GM19351 (cell line): ENCODE data around the gene COMT.
"Not testable (repeated sequence)": the region's sequence is repeated elsewhere in the genome, so short reads cannot be mapped to it uniquely, and the experiment has no call there.

Experiments used
- ATAC-seq: cut with Tn5 transposase; IDR thresholded peaks from one replicate; pipeline ENCODE4 v1.9.1; 2021; ENCODE audit warnings: mild to moderate bottlenecking, moderate library complexity; ENCODE audit not compliant: unreplicated experiment

The COMT gene

DNA sequence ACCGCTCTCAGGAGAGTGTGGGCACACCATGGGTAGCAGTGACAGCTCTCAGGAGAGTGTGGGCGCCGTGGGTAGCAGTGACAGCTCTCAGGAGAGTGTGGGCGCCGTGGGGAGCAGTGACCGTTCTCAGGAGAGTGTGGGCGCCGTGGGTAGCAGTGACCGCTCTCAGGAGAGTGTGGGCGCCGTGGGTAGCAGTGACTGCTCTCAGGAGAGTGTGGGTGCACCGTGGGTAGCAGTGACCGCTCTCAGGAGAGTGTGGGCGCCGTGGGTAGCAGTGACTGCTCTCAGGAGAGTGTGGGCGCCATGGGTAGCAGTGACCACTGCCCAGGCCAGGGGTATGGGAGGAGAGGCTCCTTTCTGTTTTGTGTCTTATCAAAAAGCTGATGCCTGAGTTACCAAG, 33.7 kb upstream of the COMT start:
- ATAC-seq, result not testable (repeated sequence)

DNA sequence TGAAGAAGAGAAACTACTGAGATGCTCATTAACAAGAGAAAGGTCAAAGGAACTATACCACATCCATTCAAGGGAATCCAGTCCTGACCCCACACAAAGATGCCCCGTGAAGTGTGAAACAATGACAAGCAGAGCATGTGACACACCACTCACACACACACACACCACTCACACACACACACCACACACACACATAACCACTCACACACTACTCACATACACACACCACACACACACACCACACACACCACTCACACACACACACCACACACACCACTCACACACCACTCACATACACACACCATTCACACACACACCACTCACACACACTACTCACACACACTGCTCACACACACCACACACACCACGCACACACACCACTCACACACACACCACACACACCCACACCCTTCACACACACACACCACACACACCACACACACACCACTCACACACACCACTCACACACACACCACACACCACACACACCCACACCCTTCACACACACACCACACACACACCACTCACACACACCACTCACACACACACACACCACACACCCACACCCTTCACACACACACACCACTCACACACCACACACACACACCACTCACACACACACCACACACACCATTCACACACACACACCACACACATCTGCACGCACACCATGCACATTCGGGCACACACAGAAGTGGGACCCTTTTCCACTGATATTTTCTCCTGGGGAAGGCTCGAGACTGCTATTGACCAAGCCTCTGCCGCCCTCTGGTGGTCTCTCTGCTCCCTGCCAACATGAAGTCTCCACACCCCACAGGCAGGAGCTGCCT, 32.0 kb upstream of the COMT start:
- ATAC-seq, result no peak

DNA sequence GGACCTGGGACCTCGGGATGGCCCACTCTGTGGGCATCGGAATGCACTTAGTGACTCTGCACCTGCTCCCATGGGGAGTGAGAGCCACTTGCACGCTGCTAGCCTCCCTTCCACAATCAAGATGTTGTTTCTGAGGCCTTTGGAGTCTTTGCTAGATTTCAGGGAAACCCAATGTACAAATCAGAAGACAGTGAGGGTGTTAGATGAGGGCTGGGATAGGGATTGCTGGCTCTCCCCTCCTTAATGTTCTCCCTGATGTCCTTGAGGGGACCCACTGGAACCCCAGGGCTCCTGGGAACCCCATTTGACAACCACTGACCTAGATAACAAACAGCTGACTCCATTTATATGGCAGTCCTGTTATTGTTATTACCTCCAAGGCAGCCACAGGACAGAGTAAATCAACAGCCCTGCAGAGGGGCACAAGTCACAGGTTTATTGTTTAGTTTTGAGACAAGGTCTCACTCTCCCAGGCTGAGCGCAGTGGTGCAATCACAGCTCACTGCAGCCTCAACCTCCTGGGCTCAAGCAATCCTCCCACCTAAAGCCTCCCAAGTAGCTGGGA, 31.3 kb upstream of the COMT start:
- no peak for ATAC-seq

DNA sequence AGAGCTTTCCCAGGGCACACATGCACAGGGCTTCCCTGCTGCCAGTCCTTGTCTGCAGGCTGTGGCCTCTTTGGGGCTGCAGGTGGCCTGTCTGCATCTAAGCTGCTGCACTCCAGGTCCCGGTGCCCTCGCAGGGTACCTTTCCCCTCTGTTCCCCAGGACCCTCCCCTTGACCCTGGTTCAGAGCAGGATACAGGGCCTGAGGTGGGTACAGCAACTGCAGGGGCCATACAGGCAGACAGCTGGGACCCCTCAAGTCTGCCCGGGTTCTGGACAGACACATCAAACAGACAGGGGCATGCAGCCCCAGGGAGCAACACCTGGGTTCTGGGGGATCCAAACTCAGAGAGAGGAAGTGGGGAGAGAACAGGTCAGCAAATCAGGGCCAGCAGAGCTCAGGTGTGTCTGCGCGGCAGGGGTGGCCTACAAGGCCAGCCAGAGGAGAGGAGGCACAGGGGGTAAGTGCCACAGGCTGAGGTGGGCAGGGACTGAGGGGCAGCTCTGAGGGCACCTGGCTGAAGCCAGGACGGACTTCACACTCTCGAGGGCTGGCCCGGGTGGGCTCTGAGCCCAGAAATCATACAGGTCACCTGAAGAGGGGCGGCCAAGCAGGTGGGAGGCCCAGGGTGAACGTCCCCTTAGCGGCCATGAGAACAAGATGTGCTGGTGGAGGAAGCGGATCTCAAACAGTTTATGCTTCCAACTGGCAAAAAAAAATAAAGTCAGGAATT, 29.9 kb upstream of the COMT start:
- no peak for ATAC-seq

DNA sequence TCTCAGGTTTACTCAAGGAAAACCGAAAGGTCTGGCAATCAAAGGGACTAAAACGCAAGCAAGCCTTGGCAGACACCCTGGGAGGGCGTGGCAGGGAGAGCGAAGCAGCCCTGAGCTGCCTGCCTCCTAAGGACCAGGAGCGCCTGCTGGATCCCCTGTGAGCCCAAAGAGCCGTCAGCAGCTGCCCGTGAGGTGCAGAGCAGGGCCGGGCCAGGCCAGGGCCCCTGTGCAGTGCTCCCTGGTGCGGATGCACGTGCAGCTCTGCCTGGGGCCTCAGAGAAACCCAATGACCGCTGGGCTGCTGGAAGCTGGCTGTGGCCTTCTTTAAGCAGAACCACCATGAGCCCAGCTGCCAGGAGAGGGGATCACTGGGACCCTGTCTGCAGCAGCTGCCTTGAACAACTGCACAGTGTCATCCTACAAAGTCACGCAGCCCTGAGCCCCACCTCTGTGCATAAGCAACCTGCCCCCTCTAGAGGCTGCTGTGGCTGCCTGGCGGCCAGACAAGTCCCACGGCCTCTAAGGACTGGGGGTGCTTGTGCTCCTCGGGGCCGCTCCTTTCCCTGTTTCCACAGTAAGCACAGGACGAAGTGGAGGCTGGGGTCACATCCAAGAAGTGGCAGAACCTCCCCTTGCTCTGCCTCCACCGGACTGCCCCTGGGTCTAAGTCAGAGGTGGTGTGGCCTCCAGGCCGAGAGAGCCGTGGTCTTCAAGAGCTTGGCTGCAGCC, 29.1 kb upstream of the COMT start:
- no peak for ATAC-seq

DNA sequence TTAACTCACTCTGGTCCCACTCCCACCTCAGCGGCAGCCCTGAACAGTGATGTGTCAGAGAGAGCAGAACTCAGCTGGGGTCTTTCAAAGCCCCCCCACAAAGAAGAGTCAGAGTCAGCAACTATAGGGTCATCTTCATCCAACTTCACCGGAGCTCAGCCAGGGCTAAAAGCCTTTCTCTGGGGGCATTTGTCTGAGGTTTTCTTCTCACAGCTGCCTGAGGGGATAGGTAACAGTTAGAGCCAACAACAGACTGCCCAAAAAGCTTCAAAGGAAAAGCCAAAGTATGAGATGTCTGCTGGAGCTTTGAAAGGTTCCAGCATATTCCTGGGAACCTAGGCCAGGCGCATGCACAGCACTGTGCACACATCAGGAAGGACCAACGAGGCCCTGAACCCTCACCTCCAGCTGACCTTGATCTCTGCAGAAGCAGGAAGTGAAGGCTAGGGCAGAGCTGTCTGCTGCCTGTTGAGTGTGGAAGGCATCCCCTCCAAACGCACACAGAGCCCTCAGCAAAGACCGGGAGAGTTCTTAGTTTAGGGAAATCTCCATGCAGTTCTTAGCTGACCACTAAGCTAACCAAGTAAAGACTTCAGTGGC, 28.1 kb upstream of the COMT start:
- ATAC-seq, result no peak

DNA sequence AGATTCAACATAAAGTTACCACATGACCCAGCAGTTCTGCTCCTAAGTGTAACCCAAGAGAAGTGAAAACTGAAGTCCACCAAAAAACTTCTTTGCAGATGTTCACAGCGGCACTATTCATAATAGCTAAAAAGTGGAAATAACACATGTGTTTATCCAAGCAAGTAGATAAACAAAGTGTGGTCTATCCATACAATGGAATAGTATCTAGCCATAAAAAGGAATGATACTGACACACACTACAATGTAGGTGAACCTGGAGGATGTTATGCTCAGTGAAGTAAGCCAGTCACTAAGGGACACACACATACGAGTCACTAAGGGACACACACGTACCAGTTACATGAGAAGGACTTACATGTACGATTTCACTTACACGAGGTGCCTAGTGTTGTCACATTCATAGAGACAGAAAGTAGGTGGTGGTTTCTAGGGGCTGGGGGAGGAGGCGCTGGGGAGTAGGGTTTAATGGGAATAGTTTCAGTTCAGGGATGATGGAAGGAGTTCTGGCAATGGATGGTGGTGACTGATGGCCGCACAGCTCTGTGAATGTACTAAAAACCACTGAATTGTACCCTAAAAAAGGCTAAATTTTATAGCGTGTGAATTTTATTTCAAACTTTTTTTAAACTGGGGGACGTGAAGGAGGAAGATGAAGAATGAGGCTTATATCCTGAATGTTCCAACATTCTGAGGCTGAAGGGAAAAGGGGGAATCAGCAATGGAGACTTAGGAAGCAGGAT, 27.2 kb upstream of the COMT start:
- no peak for ATAC-seq

DNA sequence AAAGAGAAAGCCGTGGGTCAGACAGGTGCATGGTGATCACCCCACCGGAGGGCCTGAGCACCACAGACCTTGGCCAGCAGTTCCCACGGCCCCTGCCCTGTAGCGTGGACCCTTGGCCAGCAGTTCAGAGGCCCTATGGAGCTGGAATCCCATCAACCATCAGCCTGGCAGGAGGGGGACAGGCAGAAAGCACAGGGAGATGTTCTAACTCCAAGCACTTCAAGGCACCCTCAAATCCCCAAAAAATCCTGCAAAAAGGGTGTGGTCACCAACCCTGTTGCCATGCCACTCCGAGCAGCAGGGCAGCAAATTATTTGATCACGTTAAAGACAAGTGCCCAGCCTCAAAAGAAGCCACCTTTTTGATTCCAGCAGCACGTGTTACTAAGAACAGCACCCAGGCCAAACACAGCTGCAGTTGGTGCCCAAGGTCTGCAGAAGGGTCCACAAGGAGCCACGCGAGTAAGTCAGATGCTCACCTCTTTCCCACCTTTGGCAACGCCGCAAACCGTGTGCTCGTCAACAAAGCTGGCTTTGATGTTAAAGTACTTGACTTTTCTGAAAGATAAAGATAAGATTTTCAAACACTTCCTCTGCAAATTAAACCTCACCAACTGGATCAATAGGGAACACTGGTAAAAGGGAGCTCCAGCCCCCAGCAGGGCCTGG, 26.2 kb upstream of the COMT start:
- no peak for ATAC-seq

DNA sequence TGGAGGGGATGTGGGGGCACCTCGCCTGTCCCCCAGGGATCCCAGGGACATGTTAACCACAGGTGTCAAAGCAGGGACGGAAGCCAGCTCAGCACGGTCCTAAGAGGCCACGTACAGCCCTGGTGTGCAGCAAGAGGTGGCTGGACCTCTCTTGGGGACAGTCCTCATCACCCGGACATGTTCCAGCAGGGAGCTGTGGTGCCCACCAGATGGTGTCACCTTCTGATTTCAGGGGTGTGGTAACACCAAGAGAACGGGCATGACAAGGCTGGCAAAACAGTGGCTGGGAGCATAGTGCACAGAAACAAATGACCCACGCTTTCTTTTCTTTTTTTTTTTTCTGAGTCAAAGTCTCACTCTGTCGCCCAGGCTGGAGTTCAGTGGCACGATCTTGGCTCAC, 25.6 kb upstream of the COMT start:
- no peak for ATAC-seq

DNA sequence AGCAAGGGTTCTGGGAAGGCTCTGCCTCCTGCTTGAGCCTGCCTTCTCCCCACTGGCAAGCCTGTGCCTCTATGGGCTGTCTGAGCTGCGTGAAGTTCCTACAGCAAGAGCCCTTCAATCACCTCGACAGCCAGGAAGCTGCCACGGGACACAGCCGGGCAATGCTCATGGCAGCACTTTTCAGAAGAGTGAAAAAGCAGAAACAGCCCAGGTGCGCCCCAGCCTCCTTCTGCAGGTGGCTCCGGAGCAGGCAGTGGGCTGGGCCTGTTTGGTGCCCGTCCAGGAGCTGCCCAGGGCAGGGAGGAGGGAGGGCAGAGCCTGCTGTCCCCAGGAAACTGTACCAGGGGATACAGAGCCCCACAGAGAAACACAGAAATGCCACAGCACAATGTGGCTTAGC, 24.6 kb upstream of the COMT start:
- no peak for ATAC-seq

DNA sequence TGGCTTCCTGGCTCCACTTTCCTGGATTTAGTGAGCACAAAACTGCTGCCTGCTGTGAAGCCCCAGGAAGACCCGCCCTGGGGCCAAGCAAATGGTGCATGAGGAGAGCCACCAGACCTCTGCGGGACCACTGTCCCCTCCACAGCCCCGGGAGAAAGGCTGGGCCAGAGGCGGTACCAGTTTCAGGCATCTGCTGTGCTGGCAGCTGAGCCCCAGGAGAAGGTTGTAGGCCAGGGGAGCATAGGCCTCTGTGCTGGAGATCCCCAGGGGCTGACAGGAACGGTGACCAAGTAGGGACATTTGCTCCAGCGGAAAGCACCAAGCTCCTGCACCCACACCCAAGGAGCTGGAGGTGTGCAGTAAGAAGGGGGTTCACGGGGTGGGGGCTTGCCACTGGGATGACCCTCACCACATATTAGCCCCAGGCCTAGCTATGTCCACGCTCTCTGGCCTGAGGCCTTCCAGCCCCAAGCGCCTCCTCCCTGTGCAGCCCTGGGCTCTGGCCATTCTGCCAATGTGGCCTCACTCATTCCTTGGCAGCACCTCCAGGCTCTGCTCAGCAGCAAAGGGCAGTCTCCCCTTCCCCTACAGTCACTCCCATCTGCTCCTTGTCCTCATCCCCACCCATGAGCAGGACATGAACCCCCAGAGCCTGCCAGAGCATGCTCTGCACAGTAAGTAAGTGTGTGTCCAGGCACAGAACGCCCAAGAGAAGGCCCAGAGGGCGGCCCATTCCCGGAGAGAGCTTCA, 24.0 kb upstream of the COMT start:
- no peak for ATAC-seq

DNA sequence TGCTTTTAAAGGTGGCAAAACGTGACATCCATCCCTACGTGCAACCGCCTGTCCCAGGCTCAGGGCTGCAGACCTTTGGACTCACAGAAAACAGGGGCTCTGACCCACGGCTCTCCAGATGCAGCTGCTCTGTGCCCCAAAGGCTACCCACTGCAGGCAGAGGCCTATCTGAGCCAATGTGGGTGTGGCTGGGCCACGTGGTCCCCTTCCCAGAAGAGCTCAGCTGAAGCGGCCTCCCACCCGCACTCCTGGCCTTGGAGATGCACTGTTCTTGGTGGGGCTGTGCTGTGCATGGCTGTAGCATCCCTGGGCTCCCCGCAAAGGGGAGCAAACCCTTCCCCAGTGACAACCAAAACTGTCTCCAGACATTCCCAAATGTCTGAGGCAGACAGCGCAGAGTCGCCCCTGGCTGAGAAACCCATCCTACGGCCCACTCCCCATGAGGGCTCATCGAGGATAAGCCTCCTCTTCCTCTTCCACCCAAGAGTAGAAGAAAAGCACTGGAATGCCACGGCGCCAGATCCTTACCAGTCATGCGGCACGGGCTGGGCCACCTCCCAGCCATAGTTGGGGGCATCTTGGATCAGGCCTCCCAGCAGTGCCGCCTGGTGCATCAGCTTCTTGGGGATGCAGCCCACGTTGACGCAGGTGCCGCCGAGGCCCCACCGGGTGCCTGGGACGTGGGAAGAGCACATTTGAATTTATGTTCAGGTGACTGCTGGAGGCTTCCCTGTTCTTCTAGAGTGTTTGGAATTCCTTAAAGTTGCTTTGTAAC, 23.1 kb upstream of the COMT start:
- ATAC-seq, result no peak

DNA sequence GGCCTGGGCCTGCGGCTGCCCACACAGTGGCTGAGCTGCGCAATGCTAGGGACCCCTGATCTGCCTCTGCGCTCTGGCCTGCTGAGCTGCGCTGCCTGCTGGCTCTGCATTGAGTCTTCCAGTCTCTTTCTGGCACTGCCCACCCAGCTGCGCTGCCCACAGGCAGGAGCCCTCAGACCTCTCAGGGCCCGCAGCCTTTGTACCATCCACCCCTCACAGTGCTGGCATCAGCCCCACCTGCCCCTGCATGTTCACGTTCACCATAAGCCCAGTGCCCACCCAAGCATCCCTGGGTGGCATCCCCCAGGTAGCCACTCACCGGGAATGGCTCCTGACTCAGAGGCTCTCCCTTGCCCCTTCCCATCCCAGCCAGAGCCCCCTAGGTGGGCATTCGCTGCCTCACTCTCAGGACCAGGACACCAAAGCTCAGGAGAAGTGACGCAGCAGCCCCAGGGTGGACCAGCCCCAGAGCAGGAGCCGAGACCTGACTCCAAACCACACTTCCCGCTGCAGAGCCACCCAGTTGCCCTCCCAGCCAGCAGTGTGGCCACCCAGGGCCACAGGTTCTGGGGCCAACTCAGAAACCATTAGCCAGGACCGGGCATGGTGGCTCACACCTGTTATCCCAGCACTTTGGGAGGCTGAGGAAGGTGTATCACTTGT, 21.7 kb upstream of the COMT start:
- no peak for ATAC-seq

DNA sequence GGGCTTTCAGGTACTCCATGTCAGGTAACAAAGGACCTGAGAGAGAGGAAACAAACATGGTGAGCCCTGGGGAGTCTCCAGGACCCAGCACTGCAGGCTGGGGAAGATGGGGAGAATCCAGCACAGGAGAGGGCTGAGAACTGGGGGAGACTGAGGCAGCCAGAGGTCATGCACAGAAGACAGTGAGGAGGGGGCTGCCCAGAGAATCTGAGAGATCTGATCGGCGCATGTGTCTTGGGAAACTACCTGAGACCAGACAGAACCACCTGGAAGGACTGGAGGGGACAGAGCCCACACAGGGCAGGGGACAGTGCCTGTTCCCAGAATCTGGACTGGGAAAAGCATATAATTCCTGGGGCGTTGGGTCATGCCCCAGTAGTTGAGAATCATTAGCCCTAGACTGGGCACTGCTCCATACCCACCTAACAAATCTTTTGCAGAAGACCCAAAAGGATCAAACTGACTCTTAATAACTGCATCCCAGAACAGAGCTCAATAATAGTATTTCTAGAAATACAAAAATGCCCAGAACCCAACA, 20.0 kb upstream of the COMT start:
- ATAC-seq, result no peak

DNA sequence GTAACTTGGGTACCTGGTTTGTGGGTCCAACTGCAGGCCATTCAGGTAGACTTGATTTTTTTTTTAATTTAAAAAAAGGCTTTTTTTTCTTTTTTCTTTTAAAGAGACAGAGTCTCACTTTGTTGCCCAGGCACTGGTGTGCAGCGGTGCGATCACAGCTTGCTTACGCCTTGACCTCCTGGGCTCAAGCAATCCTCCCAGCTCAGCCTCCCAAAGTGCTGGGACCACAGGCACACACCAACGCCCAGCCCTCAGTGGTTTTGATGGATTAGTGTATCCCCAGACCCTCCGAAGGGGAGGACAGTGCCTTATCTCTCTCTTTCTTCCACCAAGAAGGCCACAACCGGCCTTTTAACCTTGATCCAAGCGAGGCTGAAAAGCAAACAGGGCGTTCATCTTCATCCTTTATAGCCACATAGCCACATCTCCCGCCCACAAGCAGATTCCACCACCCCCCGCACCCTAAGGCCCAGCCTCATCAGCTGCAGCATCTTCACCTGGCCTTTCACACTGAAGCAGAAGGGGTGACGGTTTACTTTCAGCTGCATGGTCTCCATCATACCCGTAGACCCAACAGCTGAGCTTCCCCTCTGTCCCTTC, 17.6 kb upstream of the COMT start:
- ATAC-seq, result no peak

DNA sequence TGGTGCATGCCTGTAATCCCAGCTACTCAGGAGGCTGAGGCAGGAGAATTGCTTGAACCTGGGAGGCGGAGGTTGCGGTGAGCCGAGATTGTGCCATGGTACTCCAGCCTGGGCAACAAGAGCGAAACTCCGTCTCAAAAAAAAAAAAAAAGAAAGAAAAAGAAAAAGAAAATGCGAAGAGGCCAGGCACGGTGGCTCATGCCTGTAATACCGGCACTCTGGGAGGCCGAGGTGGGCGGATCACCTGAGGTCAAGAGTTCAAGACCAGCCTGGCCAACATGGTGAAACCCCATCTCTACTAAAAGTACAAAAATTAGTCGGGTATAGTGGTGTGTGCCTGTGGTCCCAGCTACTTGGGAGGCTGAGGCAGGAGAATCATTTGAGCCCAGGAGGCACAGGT, 15.5 kb upstream of the COMT start:
- not testable (repeated sequence) for ATAC-seq

DNA sequence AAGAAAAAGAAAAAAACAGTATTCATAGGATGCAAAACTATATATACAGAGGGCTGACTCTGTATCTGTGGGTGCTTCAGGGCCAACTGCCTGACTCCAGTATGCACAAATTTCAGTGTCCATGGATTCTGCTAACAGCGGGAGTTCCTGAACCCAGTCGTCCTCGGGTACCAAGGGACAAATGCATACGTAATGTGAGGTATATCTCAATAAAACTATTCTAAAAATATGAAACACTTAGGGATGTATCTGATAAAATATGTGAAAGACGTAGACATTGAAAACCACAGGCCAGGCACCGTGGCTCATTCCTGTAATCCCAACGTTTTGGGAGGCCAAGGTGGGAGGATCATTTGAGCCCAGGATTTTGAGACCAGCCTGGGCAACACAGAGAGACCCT, 13.9 kb upstream of the COMT start:
- no peak for ATAC-seq
